HG03571 (cell line): ENCODE data around the gene CFAP141.

ENCODE experiments used
- ATAC-seq: cut with Tn5 transposase; IDR thresholded peaks from one replicate; pipeline ENCODE4 v1.9.1; 2021; ENCODE audit not compliant: unreplicated experiment

CFAP141 gene

DNA sequence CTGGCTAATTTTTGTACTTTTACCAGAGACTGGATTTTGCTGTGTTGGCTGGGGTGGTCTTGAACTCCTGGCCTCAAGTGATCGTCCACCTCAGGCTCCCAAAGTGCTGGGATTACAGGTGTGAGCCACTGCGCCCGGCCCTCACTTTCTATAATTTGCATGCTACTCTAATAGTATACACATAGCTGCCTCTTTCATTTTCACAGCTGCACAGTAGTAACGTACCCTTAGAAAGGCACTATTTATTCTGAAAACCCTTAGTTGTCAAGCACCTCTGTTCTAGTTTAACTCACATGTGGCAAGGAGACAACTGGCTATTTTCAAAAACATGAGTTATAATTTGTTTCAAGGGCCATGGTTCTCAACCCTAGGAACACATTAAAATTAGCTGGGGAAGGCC lies 31.5 kb downstream of the CFAP141 start:
- ATAC-seq, result no peak

DNA sequence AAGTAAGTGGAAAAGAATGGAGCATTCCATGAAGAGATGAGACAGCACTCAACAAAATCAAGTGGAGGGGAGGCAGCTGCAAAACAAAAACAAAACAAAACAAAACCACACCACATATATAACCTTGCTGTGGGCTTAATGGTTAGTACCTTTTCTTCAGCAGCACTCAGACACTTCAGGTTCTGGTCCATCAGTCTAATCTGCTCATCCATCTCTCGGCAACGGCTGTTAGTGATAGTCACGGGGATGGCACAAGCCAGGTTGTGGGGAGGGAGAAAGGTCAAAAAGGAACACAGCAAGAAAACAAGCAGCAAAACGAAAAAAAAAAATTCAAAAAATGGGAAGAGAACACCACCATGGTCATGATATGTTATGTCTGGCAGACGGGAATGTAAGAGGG lies 34.3 kb downstream of the CFAP141 start:
- ATAC-seq, result no peak

DNA sequence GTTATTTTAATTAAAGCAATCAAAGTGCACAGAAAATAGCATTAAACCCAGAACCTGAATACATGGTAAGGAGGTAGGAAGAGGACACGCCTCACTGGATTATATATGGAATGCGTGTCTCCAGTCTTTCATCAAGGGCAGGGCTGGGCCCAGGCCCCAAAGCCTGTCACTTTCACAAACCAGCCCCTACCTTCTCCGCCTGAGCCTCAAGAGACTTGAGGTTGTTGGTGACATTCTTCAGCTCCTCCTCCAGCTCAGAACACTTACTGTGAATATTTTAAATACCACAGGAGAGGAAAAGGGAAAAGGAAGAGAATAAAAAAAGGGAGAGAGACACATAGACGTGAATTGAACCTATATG lies 34.9 kb downstream of the CFAP141 start:
- no peak for ATAC-seq

DNA sequence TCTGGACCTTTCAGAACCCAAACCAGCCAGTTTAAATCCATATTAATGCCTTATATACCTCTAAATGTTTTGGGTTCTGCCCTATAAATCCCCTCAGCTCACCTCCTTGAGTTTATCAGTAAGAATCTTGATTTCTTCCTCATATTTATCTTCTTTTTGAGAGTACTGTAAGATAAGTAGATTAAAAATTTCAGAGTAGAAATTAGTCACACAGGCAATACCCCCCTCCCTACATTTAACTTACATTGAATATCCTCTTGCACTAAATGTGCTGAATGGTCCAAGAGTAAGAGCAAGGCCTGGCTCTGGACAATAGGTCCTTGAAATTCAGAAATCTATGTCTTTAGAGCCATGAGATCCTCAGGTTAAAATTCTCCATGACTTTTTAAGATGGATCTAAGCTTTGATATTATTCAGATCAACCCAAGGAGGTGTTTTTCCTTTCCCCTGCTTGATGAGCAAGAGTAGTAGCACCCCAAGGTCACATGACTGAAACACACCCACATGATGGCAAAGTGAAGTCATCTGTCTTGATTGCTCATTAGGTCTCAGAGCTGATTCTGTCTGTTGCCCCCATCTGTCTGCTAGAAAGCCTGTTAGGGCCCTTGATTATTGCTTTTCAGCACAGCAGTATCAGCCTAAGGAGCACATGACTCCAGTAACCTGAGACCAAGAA lies 35.4 kb downstream of the CFAP141 start:
- ATAC-seq, result no peak

DNA sequence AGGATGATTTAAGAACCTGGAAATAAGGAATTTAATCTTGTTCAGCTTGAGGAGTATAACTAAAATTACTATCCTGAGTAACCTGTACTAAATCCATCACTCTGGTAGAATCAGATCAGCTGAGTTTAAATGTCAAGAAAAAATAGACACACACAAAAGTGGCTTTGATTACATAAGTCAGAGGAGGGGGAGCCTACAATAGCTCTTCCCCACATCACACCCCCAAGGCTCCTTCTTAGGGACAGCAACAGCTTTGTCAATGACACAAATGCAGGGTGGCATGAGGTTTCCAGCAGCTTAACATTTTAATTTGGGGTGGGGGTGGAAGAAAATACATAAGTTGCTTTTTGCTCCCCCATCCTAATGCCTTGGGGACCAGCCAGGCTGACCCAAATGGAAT lies 38.7 kb downstream of the CFAP141 start:
- ATAC-seq, result no peak

DNA sequence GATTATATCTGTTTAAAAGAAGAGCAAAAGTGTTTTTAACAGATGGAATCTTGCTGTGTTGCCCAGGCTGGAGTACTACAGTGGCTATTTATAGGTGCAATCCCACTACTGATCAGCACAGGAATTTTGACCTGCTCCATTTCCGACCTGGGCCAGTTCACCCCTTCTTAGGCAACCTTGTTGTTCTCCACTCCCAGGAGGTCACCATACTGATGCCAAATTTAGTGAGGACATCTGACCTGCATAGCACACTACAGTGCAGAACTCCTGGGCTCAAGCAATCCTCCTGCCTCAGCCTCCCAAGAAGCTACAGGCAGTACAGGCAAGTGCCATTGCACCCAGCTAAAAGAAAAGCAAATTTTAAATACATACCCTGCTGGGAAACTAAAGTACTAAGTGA lies 39.9 kb downstream of the CFAP141 start:
- ATAC-seq, result no peak

DNA sequence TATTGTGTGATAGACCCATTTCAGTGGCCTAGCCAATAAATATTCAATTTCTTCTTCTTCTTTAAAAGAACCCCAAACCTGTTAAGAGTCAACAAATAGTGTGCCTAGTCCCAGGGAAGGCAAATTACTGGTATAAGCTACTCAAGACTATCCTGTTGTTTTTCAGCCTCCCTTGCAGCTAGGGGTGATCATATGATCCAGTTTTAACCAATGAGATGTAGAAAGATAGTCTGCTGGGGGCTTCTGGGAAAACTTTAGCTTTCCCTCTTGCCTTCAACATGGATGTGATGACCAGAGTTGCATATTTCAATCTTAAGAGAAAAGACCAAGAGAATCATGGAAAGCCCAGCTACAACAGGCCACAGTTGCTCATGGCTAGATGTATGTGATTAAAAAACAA lies 46.6 kb downstream of the CFAP141 start:
- no peak for ATAC-seq

DNA sequence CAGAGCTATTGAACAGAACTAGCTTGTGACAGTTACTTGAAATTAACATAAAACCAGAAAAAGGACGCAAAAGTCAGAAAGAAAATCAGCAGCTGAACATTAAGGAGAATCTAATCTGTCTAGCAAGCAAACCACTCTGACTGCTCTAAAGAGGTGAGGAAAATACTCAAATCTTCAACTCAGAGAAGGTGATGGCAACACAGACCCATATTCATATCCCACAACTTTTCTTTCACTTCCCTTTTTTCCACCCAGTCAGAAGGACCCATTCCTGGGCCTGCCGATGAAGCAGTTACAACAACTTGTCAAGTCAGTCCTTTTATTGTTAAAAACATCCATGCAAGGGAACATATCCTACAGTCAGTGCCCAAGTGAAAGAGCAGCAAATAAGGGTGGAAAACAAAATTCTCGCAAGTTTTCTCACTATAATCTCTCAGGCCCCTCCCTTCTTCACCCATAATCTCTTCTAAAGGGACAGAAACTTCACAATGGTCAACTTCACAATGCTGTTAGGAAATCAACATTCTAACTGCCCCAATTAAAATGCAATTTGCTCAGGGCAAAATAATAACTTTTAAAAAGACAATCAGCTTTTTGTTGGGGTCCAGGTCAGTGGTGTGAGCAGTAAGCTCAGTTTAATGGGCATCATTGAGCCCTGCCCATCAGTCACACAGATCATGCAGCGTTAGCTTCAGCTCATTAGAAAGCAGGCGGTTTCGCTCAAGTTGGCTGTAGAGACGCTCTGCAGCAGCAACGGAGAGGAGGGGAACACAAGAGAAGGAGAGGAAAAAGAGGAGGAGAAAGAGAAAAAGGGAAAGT lies 47.6 kb downstream of the CFAP141 start:
- ATAC-seq, result no peak

DNA sequence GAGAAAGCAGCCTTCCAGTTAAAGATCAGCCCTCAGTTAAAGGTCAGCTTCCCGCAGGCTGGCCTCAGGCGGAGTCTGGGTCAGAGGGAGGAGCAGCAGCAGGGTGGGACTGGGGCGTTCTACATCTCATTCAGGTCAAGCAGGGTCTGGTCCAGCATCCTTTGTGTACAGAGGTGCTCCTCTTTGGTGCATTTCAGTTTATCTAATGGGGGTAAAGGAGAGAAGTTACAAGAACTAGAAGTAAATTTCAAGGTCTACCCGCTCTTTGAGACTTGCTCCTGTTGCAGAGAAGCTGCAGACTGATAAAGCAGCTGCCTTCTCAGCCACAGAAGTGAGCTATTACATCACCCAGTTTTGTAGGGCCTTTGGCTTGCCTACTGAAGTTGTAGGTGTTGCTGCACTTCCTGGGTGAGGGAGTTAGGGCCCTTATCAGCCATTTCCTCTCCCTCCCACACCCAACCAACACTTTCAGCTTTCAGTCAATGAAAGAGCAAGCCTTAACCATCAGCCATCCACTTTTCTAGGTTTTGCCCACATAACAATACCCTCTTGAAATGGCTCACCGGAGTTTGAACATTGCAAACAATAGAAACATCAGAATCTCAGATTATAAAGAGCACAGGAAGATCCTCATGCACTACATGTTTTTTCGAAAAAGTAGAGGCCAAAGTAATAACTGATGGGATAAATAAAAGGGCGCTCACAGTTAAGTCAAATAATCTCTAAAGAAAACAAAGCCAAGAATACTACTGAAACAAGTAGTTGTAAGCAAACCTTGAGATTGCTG lies 48.4 kb downstream of the CFAP141 start:
- no peak for ATAC-seq

DNA sequence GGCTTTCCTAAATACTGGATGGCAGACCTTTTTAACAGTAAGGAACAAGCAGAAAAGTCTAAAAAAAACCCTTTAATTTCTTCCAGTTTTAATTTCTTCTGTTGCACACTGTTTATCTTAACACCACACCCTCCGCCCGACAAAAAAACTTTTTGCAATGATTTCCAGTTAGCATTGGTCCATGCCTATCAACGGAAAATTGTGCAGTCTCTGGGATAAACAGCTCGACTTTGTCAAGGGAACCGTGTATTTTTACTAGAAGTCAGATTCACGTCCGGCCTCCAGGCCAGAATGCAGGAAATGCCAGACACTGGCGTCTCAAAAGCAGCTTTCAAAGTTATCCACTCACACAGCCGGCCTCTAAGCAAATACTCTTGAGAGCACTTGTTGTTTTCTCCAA lies 50.9 kb downstream of the CFAP141 start:
- ATAC-seq, result no peak

DNA sequence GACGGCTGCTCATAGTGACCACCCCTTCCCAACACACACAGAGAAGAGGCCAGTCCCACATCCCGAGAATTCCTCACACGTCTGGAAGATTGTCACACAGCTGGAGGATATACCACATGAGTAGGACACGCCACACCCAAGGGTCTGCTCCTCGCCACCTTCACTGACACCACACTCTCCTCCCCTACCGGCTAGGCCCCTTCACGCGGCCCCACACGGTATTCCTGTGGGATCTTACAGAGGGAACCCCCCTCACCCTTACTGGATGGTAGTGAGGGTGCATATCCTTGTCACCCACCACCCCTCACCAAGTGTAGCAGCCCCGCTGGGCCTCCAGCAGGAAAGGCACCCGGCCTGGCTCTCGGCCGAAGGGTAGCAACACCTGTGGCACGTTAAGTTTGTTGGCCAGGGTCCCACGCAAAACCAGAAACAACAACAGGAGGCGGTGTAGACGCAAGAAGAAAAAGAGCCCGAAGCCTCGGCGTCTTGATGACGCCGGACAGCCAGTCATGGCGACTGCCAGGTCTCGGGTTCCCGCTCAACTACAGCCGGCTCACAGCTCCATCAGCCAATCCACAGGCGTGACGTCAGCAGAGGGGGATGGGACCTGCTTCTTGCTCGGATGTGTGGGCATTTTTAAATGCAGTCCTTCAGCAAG lies 51.5 kb downstream of the CFAP141 start, which contains the start of gene NUP210L:
NUP210L (minus strand) TSS at position 540 of the 658 bp plus-strand sequence.
- no peak for ATAC-seq

DNA sequence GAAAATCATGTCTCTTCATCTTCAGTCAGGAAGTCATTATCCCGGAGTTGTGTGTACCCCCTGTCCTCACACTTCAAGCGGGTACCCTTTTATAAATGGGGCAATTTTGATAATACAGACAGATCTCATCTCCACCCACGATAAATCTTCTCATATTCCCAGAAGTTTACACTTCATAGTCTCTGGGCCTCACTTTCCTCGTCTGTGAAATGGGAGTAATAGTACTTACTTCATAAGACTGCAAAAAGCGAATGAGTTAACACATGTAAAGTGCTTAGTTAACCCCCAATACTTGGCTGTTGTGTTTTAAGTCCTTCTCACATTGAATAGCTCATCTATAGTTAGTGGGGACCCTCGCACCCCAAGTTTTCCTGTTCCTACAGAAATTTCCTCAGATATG lies 52.1 kb downstream of the CFAP141 start:
- ATAC-seq, result no peak

DNA sequence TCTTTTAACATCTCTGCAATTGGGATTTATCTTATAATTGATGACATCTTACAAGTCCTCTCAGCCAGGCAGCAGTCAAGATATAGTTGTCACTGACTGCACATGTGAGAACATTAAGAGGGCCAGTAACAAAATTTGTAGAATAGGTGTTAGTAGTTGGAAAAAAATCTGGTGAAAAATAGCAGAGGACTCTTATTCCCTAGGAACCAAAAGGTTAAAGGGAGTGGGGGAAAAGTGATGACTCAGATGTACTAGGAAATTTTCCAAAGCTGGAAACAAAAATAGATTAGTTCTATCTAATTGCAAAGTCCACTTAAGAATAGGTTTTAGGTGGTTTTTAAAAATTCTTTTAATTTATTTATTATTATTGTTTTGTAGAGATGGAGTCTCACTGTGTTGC lies 54.8 kb downstream of the CFAP141 start:
- ATAC-seq, result no peak
